ENCODE results near the gene ATP1B1.
"Not testable (repeated sequence)": the region's sequence is repeated elsewhere in the genome, so short reads cannot be mapped to it uniquely, and the experiment has no call there.

Gene ATP1B1

DNA sequence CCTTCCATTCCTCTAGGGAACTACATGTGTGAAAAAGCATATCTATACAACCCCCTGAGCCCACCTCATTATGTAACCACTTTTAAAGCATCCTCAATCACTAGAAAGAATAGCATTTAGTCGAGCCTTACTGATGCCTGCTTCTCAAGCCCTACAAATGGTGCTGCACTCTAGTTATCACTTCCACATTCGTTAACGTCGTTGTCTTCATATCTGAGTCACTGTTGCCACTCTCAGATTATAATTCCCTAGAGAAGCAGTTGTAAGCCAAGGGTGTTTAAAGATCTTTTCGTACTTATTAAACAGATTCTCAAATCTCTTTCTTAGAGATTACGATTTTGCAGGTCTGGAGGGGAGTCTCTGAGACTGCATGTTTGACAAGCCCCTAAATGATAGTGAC is 16.5 kb downstream of the ATP1B1 start:
- TF ChIP-seq, protein P1, sequence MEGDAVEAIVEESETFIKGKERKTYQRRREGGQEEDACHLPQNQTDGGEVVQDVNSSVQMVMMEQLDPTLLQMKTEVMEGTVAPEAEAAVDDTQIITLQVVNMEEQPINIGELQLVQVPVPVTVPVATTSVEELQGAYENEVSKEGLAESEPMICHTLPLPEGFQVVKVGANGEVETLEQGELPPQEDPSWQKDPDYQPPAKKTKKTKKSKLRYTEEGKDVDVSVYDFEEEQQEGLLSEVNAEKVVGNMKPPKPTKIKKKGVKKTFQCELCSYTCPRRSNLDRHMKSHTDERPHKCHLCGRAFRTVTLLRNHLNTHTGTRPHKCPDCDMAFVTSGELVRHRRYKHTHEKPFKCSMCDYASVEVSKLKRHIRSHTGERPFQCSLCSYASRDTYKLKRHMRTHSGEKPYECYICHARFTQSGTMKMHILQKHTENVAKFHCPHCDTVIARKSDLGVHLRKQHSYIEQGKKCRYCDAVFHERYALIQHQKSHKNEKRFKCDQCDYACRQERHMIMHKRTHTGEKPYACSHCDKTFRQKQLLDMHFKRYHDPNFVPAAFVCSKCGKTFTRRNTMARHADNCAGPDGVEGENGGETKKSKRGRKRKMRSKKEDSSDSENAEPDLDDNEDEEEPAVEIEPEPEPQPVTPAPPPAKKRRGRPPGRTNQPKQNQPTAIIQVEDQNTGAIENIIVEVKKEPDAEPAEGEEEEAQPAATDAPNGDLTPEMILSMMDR (IDR thresholded peaks at IDR 0.05): no peak
- H3K4me1 ChIP-seq (ENCODE audit: control insufficient read depth in 1 of 2, insufficient read depth in 1 of 2, low read depth in 1 of 2, low read length in 1 of 2): no peaks in the 10 kb centered on the region
- no peak overlapping the region for H3K4me3 ChIP-seq (ENCODE audit: low read depth in 1 of 2, low read length in 1 of 2)
- no peak overlapping the region for H3K27ac ChIP-seq
- H3K27me3 ChIP-seq: no peaks in the 10 kb centered on the region
- H3K9me3 ChIP-seq: no peaks in the 10 kb centered on the region
- H3K36me3 ChIP-seq: no peaks in the 10 kb centered on the region

DNA sequence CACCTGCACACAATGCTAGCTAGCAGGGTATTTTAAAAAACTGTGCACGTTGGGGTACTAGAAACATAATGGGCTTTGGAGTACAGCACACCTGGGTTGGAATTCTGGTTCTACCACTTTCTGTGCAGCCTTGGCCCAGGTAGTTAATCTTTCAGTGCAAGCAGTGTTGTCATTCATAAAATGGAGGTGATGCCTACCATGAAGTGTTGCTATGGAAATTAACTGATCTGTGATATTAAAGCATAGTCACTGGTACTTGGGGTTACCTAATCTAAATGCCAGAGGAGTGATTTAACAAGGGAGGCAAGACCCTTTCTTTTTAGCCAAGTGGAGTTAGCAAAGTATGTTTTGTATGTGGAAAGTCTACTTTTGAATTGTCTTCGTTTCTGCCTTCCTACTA is 18.0 kb downstream of the ATP1B1 start:
- TF ChIP-seq, protein P1 (IDR thresholded peaks at IDR 0.05): no peak
- Histone ChIP-seq H3K9me3 (no peaks in the 10 kb centered on the region), H3K36me3 (no peaks in the 10 kb centered on the region), H3K4me1 (ENCODE audit: control insufficient read depth in 1 of 2, insufficient read depth in 1 of 2, low read depth in 1 of 2, low read length in 1 of 2) (no peaks in the 10 kb centered on the region), H3K4me3 (ENCODE audit: low read depth in 1 of 2, low read length in 1 of 2) (no peak overlapping the region), H3K27ac (no peak overlapping the region), H3K27me3 (no peaks in the 10 kb centered on the region)

DNA sequence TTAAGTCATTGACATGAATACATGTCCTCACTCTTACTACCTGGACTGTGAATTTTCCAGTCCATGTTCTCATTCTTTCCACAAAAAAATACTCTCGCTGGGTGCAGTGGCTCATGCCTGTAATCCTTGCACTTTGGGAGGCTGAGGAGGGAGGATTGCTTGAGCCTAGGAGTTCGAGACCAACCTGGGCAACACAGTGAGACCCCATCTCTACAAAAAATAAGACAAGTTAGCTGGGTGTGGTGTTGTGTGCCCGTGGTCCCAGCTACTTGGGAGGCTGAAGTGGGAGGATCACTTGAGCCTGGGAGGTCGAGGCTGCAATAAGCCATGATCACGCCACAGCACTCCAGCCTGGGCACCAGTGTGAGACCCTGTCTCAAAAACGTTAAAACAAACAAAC is 19.1 kb downstream of the ATP1B1 start:
- H3K4me3 ChIP-seq (ENCODE audit: low read depth in 1 of 2, low read length in 1 of 2); H3K36me3 ChIP-seq; H3K27me3 ChIP-seq; H3K9me3 ChIP-seq; H3K4me1 ChIP-seq (ENCODE audit: control insufficient read depth in 1 of 2, insufficient read depth in 1 of 2, low read depth in 1 of 2, low read length in 1 of 2); H3K27ac ChIP-seq: not testable (repeated sequence)

GRCh38 chr1:169126335-169126734 is 19.8 kb downstream of the ATP1B1 start:
- Histone ChIP-seq H3K27me3 (no peaks in the 10 kb centered on the region), H3K36me3 (no peaks in the 10 kb centered on the region), H3K4me1 (ENCODE audit: control insufficient read depth in 1 of 2, insufficient read depth in 1 of 2, low read depth in 1 of 2, low read length in 1 of 2) (no peaks in the 10 kb centered on the region), H3K9me3 (no peaks in the 10 kb centered on the region), H3K4me3 (ENCODE audit: low read depth in 1 of 2, low read length in 1 of 2) (no peak overlapping the region), H3K27ac (no peak overlapping the region)
- TF ChIP-seq, protein P1 (IDR thresholded peaks at IDR 0.05): no peak

- no peaks in the 10 kb centered on the region for H3K36me3 ChIP-seq
- TF ChIP-seq, protein P1 (IDR thresholded peaks at IDR 0.05): no peak
- H3K4me1 ChIP-seq (ENCODE audit: control insufficient read depth in 1 of 2, insufficient read depth in 1 of 2, low read depth in 1 of 2, low read length in 1 of 2): no peaks in the 10 kb centered on the region
- no peak overlapping the region for H3K4me3 ChIP-seq (ENCODE audit: low read depth in 1 of 2, low read length in 1 of 2)
- no peak overlapping the region for H3K27ac ChIP-seq
- H3K27me3 ChIP-seq: no peaks in the 10 kb centered on the region
- no peaks in the 10 kb centered on the region for H3K9me3 ChIP-seq
Measured at GRCh38 chr1:169127305-169127704, 20.8 kb downstream of the ATP1B1 start.

- Histone ChIP-seq H3K4me3 (ENCODE audit: low read depth in 1 of 2, low read length in 1 of 2) (no peak overlapping the region), H3K27ac (no peak overlapping the region), H3K36me3 (no peaks in the 10 kb centered on the region), H3K27me3 (no peaks in the 10 kb centered on the region), H3K4me1 (ENCODE audit: control insufficient read depth in 1 of 2, insufficient read depth in 1 of 2, low read depth in 1 of 2, low read length in 1 of 2) (no peaks in the 10 kb centered on the region), H3K9me3 (no peaks in the 10 kb centered on the region)
- TF ChIP-seq, protein P1 (IDR thresholded peaks at IDR 0.05): no peak
Measured at GRCh38 chr1:169128562-169128961, 22.1 kb downstream of the ATP1B1 start.
